ENCODE data around the gene COMMD7. TPM values are rescaled to one million over a fixed set of nuclear protein-coding genes. Genes with fewer than 3 reads are reported as not detected.

The COMMD7 gene
- total RNA-seq, 1 donor from 2014 or later = 26.3 TPM

Other genes with a start within 250 kb of the COMMD7 start
- 7.7 and 16.2 TPM in 2 replicates for gene NOL4L, start 158.1 kb downstream of the COMMD7 start, total RNA-seq
- not detected in 2 replicates for gene C20orf203, start 69.5 kb downstream of the COMMD7 start, total RNA-seq
- 1.4 and 1.9 TPM in 2 replicates for gene DNMT3B, start 18.9 kb upstream of the COMMD7 start, total RNA-seq
- 77.7 and 84.8 TPM in 2 replicates for gene MAPRE1, start 76.5 kb upstream of the COMMD7 start, total RNA-seq
- under 0.01 TPM in 1 of 2 replicates, not detected in the other for gene EFCAB8, start 115.5 kb upstream of the COMMD7 start, total RNA-seq